Transverse colon (tissue), 4 donors: ENCODE results near the gene TJP2. TPM values are rescaled to one million over a fixed set of nuclear protein-coding genes. Genes with fewer than 3 reads are reported as not detected.
A peak's percentile ranks its signal among the peaks of the same experiment; 100 is the strongest.
"Not testable (repeated sequence)": the region's sequence is repeated elsewhere in the genome, so short reads cannot be mapped to it uniquely, and the experiment has no call there.

Experiments
- DNase-seq: peaks from one replicate; pipeline ENCODE4 v3.0.0-alpha.2; 2019
- H3K27ac ChIP-seq, 4 donors: fragments of 200-600 bp; sonication (generic); 2 replicates each; pipeline ENCODE4 v1.5.1; 2016 to 2018; ENCODE audit warnings: inconsistent platforms in 4 of 4
- H3K27me3 ChIP-seq: fragments of 200-600 bp; sonication (generic); 2 replicates; pipeline ENCODE4 v1.5.1; 2017; ENCODE audit warnings: inconsistent platforms
- H3K36me3 ChIP-seq, 4 donors: fragments of 200-600 bp; sonication (generic); 2 replicates each; pipeline ENCODE4 v1.5.1; 2017 to 2019; ENCODE audit warnings: inconsistent platforms in 4 of 4
- H3K4me1 ChIP-seq, 4 donors: fragments of 200-600 bp; sonication (generic); 2 replicates each; pipeline ENCODE4 v1.5.1; 2017 to 2020; ENCODE audit warnings: inconsistent platforms in 4 of 4
- H3K4me3 ChIP-seq, 4 donors: fragments of 200-600 bp; sonication (generic); 1 replicate in 1 of 4; 2 replicates in 3 of 4; pipeline versions ENCODE4 v1.5.1 to v1.6.1; 2017 to 2019; ENCODE audit warnings: inconsistent platforms in 4 of 4
- H3K9me3 ChIP-seq, 2 donors: fragments of 200-600 bp; sonication (generic); 2 replicates each; pipeline ENCODE4 v1.5.1; 2017 to 2019; ENCODE audit warnings: inconsistent platforms in 2 of 2
- EP300 ChIP-seq: sonication (generic); formaldehyde crosslinking; IDR thresholded peaks from one replicate; pipeline ENCODE4 v1.6.1; 2017; ENCODE audit warnings: antibody characterized with exemption, low read depth
- POLR2A ChIP-seq: fragments of 450-650 bp; IDR thresholded peaks from one replicate; pipeline ENCODE4 v1.6.1; 2016; ENCODE audit warnings: antibody characterized with exemption, mild to moderate bottlenecking, moderate library complexity
- POLR2AphosphoS5 ChIP-seq, 3 donors: sonication (generic); formaldehyde crosslinking; IDR thresholded peaks; one replicate each; pipeline ENCODE4 v1.6.1; 2016; ENCODE audit warnings: antibody characterized with exemption in 3 of 3
- WGBS, 2 donors: methylation state at CpG; one replicate each; pipeline ENCODE4 v1.1.5; 2018; ENCODE audit warnings: low coverage in 1 of 2; 5-methylcytosine and 5-hydroxymethylcytosine counted together
- in situ Hi-C, 4 donors: fragments of 200-750 bp; cut with MboI; loops; one replicate each; pipeline versions ENCODE4 v1.15.0 to v1.15.1; 2017; ENCODE audit warnings: low sequenced_read_pairs in 3 of 4, low pct_ligation_motif_present in 1 of 4, low pct_unique_long_range_greater_than_20kb in 1 of 4
- intact Hi-C: fragments of 100-400 bp; cut with DNase I; formaldehyde crosslinking; loops from one replicate; pipeline ENCODE4 v1.15.1; 2023; ENCODE audit warnings: low total_unique reads
- total RNA-seq, 4 donors: library from RNA; depleted of rRNA; stranded (reverse); fragments of >200 nt; gene quantifications; one replicate each; pipeline ENCODE4 v1.1.0, GENCODE V29; 2016
- TF ChIP-seq, protein P1 (sequence below), 5 experiments: fragments of 200-600 bp in 3 of 5; fragments of 450-650 bp in 2 of 5; sonication (generic) in 3 of 5; IDR thresholded peaks; 1 replicate in 2 of 5; 2 replicates in 3 of 5; pipeline ENCODE4 v1.5.1; 2016 to 2017; ENCODE audit warnings: antibody characterized with exemption in 5 of 5, inconsistent platforms in 3 of 5, mild to moderate bottlenecking in 2 of 5, moderate library complexity in 1 of 5

The TJP2 gene
- total RNA-seq, 4 donors from 2014 or later: 128 to 282 (median 202) TPM

DNA sequence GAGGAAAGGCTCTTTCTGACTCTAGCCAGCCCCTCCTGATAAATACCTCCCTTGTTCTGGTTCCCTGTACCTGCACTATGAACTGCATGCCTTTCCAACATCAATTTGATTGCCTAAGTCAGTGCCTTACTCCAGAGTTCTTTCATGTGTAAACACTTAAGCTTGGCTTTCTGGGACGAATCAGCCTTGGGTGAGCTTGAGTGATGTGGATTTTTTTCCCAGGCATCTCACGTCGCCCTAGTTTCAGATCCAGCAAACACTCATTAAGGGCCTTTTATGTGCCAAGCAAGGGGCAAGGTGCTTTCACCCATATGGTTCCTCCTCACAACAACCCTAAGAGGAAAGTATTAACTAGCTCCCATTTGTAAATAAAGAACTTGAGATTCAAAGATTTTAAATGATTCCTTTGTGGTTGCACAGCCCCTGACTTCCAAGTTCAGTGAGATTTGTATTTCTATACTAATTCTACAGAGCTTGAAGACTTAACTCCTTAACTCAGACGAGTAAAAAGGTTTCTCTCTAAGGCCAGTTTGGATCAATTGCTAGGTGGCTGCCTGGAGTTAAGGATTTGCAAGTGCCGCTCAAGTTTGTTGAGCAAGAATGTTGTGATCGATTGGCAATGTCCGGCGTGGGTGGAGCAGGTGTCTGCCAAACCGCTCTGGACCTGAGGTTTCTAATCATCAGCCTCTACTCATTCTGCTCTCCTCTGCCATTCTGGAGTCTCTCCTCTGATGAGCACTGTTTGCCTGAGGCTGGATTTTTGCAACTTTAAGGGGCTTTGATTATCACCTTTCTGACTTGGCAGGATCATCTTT is 20.2 kb upstream of the TJP2 start:
- H3K9me3 ChIP-seq: no peaks in the 10 kb centered on the region
- H3K27ac ChIP-seq: no peak overlapping the region
- no peaks in the 10 kb centered on the region for H3K36me3 ChIP-seq
- peaks cover 0 to 9% (median 4%) of the 10 kb centered on the region in 4 donors for H3K4me1 ChIP-seq
- 88 to 100% methylated on average over 1 to 9 of the region's 9 CpGs for WGBS, 2 donors
- DNase-seq: no peak
- TF ChIP-seq POLR2A: no peak
- TF ChIP-seq, protein P1, sequence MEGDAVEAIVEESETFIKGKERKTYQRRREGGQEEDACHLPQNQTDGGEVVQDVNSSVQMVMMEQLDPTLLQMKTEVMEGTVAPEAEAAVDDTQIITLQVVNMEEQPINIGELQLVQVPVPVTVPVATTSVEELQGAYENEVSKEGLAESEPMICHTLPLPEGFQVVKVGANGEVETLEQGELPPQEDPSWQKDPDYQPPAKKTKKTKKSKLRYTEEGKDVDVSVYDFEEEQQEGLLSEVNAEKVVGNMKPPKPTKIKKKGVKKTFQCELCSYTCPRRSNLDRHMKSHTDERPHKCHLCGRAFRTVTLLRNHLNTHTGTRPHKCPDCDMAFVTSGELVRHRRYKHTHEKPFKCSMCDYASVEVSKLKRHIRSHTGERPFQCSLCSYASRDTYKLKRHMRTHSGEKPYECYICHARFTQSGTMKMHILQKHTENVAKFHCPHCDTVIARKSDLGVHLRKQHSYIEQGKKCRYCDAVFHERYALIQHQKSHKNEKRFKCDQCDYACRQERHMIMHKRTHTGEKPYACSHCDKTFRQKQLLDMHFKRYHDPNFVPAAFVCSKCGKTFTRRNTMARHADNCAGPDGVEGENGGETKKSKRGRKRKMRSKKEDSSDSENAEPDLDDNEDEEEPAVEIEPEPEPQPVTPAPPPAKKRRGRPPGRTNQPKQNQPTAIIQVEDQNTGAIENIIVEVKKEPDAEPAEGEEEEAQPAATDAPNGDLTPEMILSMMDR (IDR thresholded peaks at IDR 0.05): no peak
- TF ChIP-seq POLR2AphosphoS5 (IDR thresholded peaks at IDR 0.05): no peak
- TF ChIP-seq EP300: no peak
- H3K27me3 ChIP-seq: no peaks in the 10 kb centered on the region
- intact Hi-C loops (no loop called here), in situ Hi-C loops (no loop called here)
- no peak overlapping the region for H3K4me3 ChIP-seq

- Histone ChIP-seq H3K4me3 (no peak overlapping the region), H3K36me3 (no peaks in the 10 kb centered on the region), H3K27me3 (no peaks in the 10 kb centered on the region), H3K27ac (no peak overlapping the region), H3K4me1 (peaks cover 0 to 9% (median 4%) of the 10 kb centered on the region in 4 donors), H3K9me3 (no peaks in the 10 kb centered on the region)
- in situ Hi-C loops (no loop called here), intact Hi-C loops (no loop called here)
- WGBS, 2 donors: 77 to 86% methylated on average over 3 to 8 of the region's 8 CpGs
- DNase-seq: no peak
- TF ChIP-seq POLR2AphosphoS5 (IDR thresholded peaks at IDR 0.05): no peak
- TF ChIP-seq POLR2A: no peak
- TF ChIP-seq, protein P1 (IDR thresholded peaks at IDR 0.05): no peak
- no peak for TF ChIP-seq EP300
Measured at GRCh38 chr9:69155341-69156030, 18.6 kb upstream of the TJP2 start.

- 89% methylated on average over 8 of the region's 8 CpGs; no CpG with 5 or more reads in 1 of the 2 donors for WGBS, 2 donors
- in situ Hi-C loops (no loop called here), intact Hi-C loops (no loop called here)
- Histone ChIP-seq H3K4me3 (no peak overlapping the region), H3K36me3 (no peaks in the 10 kb centered on the region), H3K9me3 (no peaks in the 10 kb centered on the region), H3K27me3 (no peaks in the 10 kb centered on the region), H3K27ac (no peak overlapping the region), H3K4me1 (no peaks in the 10 kb centered on the region)
- no peak for DNase-seq
- no peak for TF ChIP-seq POLR2A
- no peak for TF ChIP-seq EP300
- TF ChIP-seq, protein P1 (IDR thresholded peaks at IDR 0.05): peak in 1 of 5 experiments; percentile 7
- no peak for TF ChIP-seq POLR2AphosphoS5 (IDR thresholded peaks at IDR 0.05)
Measured at GRCh38 chr9:69157751-69158466, 16.2 kb upstream of the TJP2 start.

GRCh38 chr9:69158471-69158870 is 15.6 kb upstream of the TJP2 start:
- in situ Hi-C loops: no loop called here
- intact Hi-C loops: no loop called here

DNA sequence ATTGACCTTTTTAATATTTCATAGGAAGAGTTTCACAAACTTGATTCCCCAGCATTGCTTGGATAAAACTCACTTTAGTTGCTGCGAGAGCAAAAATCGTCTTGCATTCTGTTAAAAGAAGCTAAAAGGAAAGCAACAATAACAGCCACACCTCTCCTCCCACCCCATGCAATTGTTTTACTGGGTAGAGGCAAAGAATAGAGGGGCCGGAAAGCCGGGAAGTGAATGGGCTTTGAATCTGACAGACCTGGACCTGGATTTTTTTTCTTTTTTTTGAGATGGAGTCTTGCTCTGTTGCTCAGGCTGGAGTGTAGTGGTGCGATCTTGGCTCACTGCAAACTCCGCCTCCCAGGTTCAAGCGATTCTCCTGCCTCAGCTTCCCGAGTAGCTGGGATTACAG is 9.5 kb upstream of the TJP2 start:
- H3K27me3 ChIP-seq, in situ Hi-C loops, intact Hi-C loops, H3K9me3 ChIP-seq, H3K36me3 ChIP-seq, H3K27ac ChIP-seq, H3K4me3 ChIP-seq, DNase-seq: not testable (repeated sequence)
- peaks cover 0 to 12% (median 0%) of the 10 kb centered on the region in 4 donors for H3K4me1 ChIP-seq
- 89 to 97% methylated on average over 8 of the region's 8 CpGs for WGBS, 2 donors

More at GRCh38 chr9:69158471-69158870, 15.6 kb upstream of the TJP2 start:
- H3K36me3 ChIP-seq: no peaks in the 10 kb centered on the region
- DNase-seq: no peak
- 80 to 87% methylated on average over 2 to 3 of the region's 3 CpGs for WGBS, 2 donors
- TF ChIP-seq, protein P1 (IDR thresholded peaks at IDR 0.05): no peak
- no peak for TF ChIP-seq EP300
- no peak for TF ChIP-seq POLR2A
- TF ChIP-seq POLR2AphosphoS5 (IDR thresholded peaks at IDR 0.05): no peak
- no peaks in the 10 kb centered on the region for H3K27me3 ChIP-seq
- no peak overlapping the region for H3K27ac ChIP-seq
- no peaks in the 10 kb centered on the region for H3K9me3 ChIP-seq
- no peak overlapping the region for H3K4me3 ChIP-seq
- H3K4me1 ChIP-seq: no peaks in the 10 kb centered on the region
